Right atrium auricular region (tissue), 2 donors: Measurements from ENCODE around the gene TPD52L2. TPM values are rescaled to one million over a fixed set of nuclear protein-coding genes. Genes with fewer than 3 reads are reported as not detected.

Source experiments
- DNase-seq: peaks from one replicate; pipeline ENCODE4 v3.0.0-alpha.2; 2019; ENCODE audit warnings: low spot score
- H3K27ac ChIP-seq, 2 donors: fragments of 200-600 bp; sonication (generic); 1 replicate in 1 of 2; 2 replicates in 1 of 2; pipeline ENCODE4 v1.5.1; 2016 to 2019
- H3K27me3 ChIP-seq, 2 donors: fragments of 200-600 bp; sonication (generic); one replicate each; pipeline versions ENCODE4 v1.5.1 to v1.6.0; 2017 to 2019
- H3K36me3 ChIP-seq: fragments of 200-600 bp; sonication (generic); one replicate; pipeline ENCODE4 v1.5.1; 2016
- H3K4me1 ChIP-seq, 2 donors: fragments of 200-600 bp; sonication (generic); one replicate each; pipeline versions ENCODE4 v1.5.1 to v1.6.0; 2017 to 2019
- H3K4me3 ChIP-seq, 2 donors: fragments of 200-600 bp; sonication (generic); 1 replicate in 1 of 2; 2 replicates in 1 of 2; pipeline ENCODE4 v1.5.1; 2017 to 2019; ENCODE audit warnings: mild to moderate bottlenecking in 1 of 2, moderate library complexity in 1 of 2
- H3K9me3 ChIP-seq, 2 donors: fragments of 200-600 bp; sonication (generic); one replicate each; pipeline ENCODE4 v1.5.1; 2019
- total RNA-seq, 2 donors: library from RNA; depleted of rRNA; stranded (reverse); fragments of >200 nt; gene quantifications; one replicate each; pipeline ENCODE4 v1.1.0, GENCODE V29; 2016
- TF ChIP-seq, protein P1 (sequence below), 2 donors: fragments of 200-600 bp; sonication (generic); IDR thresholded peaks; one replicate each; pipeline ENCODE4 v1.5.1; 2019; ENCODE audit warnings: antibody characterized with exemption in 2 of 2

TPD52L2 gene
- total RNA-seq, 2 donors from 2014 or later = 80.6 to 84.0 TPM

DNA sequence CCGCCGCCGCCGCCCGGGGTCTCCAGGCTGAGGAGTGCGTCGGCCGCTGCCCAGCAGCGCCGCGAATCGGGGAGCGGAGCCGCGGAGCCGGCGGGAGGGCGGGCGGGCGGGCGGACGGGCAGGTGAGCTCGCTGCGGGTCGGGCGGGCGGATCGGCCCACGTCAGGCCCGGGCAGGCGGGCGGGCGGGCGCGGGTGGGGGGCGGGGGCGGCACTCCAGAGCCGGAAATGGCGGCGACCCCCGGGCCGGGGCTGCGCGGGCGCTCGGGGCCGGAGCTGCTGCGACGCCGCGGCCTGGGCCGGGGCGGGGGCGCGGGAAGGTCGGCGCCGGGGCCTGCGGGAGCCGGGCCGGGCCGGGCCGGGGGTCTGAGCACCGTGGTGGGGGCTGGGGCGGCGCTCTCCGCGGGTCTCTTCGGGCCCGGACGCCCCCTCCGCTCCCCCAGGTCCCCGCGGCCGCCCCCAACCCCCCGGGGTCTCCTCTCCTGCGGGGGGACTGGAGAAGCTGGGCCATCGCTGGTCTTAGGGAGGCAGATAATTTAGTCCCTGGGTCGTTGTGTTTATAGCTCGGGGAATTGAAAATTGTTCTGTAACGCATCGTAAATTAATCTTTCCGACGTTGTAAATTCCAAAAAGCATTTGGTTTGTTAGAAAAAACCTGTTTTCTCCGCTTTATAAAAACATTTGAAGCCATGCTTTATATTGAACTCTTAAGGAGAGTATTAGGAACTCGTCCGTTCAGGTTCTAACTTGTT, 30.3 kb downstream of the TPD52L2 start:
- Histone ChIP-seq H3K27me3 (no peaks in the 10 kb centered on the region), H3K27ac (peak overlapping the region; percentile 76 to 77), H3K36me3 (peaks cover 11% of the 10 kb centered on the region), H3K9me3 (no peaks in the 10 kb centered on the region), H3K4me1 (peaks cover 0 to 45% of the 10 kb centered on the region in 2 donors), H3K4me3 (peak overlapping the region; percentile 64 to 70)
- no peak for DNase-seq
- TF ChIP-seq, protein P1, sequence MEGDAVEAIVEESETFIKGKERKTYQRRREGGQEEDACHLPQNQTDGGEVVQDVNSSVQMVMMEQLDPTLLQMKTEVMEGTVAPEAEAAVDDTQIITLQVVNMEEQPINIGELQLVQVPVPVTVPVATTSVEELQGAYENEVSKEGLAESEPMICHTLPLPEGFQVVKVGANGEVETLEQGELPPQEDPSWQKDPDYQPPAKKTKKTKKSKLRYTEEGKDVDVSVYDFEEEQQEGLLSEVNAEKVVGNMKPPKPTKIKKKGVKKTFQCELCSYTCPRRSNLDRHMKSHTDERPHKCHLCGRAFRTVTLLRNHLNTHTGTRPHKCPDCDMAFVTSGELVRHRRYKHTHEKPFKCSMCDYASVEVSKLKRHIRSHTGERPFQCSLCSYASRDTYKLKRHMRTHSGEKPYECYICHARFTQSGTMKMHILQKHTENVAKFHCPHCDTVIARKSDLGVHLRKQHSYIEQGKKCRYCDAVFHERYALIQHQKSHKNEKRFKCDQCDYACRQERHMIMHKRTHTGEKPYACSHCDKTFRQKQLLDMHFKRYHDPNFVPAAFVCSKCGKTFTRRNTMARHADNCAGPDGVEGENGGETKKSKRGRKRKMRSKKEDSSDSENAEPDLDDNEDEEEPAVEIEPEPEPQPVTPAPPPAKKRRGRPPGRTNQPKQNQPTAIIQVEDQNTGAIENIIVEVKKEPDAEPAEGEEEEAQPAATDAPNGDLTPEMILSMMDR (IDR thresholded peaks at IDR 0.05) = no peak

DNA sequence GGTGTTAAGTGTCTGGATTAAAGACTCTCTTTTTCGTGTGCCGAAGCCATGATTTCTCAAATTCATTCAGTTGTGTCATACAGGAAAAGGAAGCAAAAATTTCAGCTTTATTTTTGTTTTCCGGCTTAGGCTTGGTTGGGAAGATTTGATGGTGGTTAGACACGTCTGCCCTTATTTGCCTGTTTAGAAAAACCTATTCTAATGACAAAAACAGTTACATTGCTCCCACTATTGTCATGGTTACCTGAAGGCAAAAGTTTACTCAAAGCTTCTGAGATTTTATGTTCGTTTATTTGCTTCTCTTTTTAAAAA, 30.8 kb downstream of the TPD52L2 start:
- no peak for DNase-seq
- H3K4me3 ChIP-seq = peak overlapping the region; percentile 64 to 70
- TF ChIP-seq, protein P1 (IDR thresholded peaks at IDR 0.05) = no peak
- no peaks in the 10 kb centered on the region for H3K9me3 ChIP-seq
- peaks cover 0 to 47% of the 10 kb centered on the region in 2 donors for H3K4me1 ChIP-seq
- H3K27me3 ChIP-seq = no peaks in the 10 kb centered on the region
- H3K27ac ChIP-seq = peak overlapping the region; percentile 76 to 77
- H3K36me3 ChIP-seq = peaks cover 6% of the 10 kb centered on the region

DNA sequence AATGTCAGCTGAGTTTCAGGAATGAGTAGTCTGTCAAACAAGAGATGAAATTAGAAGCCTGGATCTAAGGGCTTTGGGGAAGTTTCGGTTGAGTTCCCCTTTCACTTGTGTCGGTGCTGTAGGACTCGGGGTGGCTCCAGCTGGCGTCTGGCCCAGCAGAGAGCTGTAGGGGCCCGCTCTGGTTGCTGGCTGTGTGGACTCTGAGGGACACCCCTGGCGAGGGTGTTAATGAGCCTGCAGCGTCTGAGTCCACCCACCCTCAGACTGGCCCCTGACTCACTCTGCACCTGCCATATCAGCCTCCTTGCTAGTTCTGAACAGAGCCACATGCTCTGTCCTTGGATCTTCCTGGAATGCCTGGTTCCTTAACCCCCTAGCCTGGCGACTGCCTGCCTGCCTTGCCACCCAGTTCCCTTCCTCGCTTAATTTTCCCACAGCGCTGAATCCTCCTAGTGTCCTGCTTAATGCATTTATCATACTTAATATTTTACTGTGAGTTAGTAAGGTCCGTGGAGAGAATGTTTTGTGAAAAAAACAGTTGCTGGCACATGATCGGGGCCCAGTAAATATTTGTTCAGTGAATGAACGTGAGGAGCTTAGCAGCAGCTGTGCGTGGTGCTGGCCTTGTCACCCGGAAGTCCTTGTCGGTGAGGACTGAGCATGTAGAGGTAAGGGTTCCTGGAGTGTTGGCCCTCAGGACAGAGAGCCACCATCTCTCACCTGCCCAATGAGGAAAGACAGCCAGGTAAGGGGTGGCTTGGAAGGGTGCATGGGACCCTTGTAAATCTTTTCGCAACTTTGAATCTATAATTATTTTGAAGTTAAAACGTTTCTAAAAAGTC, 31.4 kb downstream of the TPD52L2 start:
- peak overlapping the region; percentile 64 to 70 for H3K4me3 ChIP-seq
- H3K36me3 ChIP-seq = peaks cover under 1% of the 10 kb centered on the region
- peaks cover 0 to 53% of the 10 kb centered on the region in 2 donors for H3K4me1 ChIP-seq
- TF ChIP-seq, protein P1 (IDR thresholded peaks at IDR 0.05) = no peak
- peak overlapping the region; percentile 76 to 77 for H3K27ac ChIP-seq
- no peaks in the 10 kb centered on the region for H3K27me3 ChIP-seq
- H3K9me3 ChIP-seq = no peaks in the 10 kb centered on the region
- peak; percentile 66 for DNase-seq

DNA sequence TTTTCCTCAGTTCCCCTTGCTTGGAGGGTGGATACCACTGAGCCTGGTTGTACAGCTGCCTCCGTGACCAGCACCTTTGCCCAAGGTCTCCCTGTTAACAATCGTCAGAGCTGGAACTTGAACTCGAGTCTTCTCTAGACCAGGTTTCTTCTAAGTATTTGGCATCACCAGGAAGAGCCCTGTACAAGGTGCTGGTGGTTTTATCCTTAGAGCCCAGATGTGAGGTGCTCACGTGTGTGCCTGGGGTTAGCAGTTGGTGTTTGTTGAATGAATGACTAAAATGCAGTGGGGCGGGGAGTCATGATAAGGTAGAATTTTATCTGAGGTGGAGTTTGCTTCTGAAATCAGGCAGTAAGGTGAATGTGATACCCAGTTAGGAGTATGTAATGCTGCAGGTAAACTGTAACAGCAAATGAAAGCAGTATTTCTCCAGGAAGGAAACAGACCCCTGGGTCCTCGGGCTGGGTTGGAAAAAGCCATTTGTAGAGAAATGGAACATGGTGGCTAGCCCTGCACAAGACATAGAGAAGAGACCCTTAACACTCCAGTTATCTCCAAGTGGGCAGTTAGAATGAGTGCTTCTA, 33.0 kb downstream of the TPD52L2 start:
- no peak for DNase-seq
- Histone ChIP-seq H3K4me3 (no peak overlapping the region), H3K4me1 (peaks cover 0 to 60% of the 10 kb centered on the region in 2 donors), H3K36me3 (no peaks in the 10 kb centered on the region), H3K27ac (peak overlapping the region in 1 of 2 donors; percentile 76), H3K27me3 (no peaks in the 10 kb centered on the region), H3K9me3 (no peaks in the 10 kb centered on the region)
- TF ChIP-seq, protein P1 (IDR thresholded peaks at IDR 0.05) = no peak

DNA sequence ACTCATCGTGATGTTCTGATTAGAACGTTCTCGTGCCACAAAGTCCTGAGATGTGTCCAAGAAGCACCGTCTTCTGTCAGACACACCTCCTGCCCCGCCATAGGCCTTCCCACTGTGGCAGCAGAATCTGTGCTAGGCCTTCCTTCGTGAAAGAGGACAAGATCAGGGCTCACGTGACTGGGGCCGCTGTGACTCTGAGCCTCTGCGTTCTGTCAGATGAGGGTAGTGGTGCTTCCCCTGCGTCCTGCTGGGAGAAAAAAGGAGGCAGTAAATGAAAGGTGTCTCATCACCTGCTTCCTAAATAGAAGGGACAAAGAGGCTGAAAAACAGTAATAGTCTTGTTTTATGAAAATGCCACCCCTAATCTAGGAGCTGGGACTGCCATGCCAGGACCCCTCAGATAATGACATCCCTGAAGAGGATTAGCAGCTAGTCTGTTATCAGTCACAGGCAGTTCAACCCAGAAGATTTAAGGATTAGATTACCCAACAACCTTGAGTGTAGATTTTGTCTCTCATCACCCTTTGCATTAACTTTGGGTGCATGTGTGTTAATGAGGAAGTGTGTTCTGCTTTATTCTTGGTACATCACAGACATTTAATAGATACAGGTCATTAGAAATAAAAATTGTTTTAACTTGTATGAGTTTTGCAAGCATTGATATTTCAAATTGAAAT, 34.0 kb downstream of the TPD52L2 start:
- TF ChIP-seq, protein P1 (IDR thresholded peaks at IDR 0.05) = no peak
- no peaks in the 10 kb centered on the region for H3K36me3 ChIP-seq
- H3K27me3 ChIP-seq = no peaks in the 10 kb centered on the region
- DNase-seq = peak; percentile 61
- peaks cover 0 to 63% of the 10 kb centered on the region in 2 donors for H3K4me1 ChIP-seq
- peak overlapping the region; percentile 43 to 76 for H3K27ac ChIP-seq
- no peaks in the 10 kb centered on the region for H3K9me3 ChIP-seq
- no peak overlapping the region for H3K4me3 ChIP-seq
